ENCODE data around the gene RAB4A. TPM values are rescaled to one million over a fixed set of nuclear protein-coding genes. Genes with fewer than 3 reads are reported as not detected.

RAB4A gene
- total RNA-seq, 1 experiment from 2014 or later: 66.7 TPM

DNA sequence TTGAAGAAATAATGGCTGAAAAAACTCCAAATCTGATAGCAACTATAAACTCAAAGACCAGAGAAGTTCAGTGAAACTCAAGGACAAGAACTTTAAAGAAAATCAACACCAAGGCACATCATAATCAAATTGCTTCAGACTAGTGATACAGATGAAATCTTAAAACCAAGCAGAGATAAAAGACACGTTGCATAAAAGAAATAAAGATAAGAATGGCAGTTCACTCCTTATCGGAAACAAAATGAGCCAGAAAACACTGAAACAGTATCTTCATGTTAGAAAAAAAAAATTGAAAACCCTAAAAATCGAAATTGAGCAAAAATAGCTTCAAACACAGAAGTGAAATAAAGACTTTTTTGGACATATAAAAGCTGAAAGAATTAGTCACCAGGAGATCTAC lies 4.6 kb upstream of the RAB4A start:
- Histone ChIP-seq H3K9ac (ENCODE audit: extremely low read depth, insufficient read length, low read length) (no peak overlapping the region), H2AFZ (ENCODE audit: low read length) (no peak overlapping the region), H4K8ac (replicated peaks; ENCODE audit: insufficient read length, low read depth, low read length) (no peak overlapping the region), H2BK12ac (ENCODE audit: insufficient read length, low read depth, low read length) (no peak overlapping the region), H3K79me2 (ENCODE audit: insufficient read depth, low read length) (no peaks in the 10 kb centered on the region), H2AK5ac (ENCODE audit: insufficient read length, low read length) (no peak overlapping the region), H4K91ac (ENCODE audit: insufficient read length, low read depth, low read length) (no peak overlapping the region), H3K23me2 (ENCODE audit: insufficient read length, low read depth, low read length, poor library complexity, severe bottlenecking) (peaks cover 5% of the 10 kb centered on the region), H3K23ac (ENCODE audit: insufficient read length, low read depth, low read length) (no peak overlapping the region), H2BK20ac (ENCODE audit: low read depth, low read length, poor library complexity, severe bottlenecking) (no peak overlapping the region), H3K14ac (ENCODE audit: insufficient read depth, low read length) (no peak overlapping the region), H3K27me3 (ENCODE audit: insufficient read depth, low read length) (no peaks in the 10 kb centered on the region), H3K4me1 (ENCODE audit: insufficient read depth, low read length) (no peaks in the 10 kb centered on the region), H3K4ac (ENCODE audit: low read depth, low read length) (no peak overlapping the region), H2BK15ac (ENCODE audit: low read depth, low read length) (no peak overlapping the region), H2BK5ac (ENCODE audit: insufficient read length, low read length) (no peak overlapping the region), H4K5ac (ENCODE audit: insufficient read length, low read depth, low read length) (no peak overlapping the region), H2BK120ac (ENCODE audit: low read depth, low read length, poor library complexity, severe bottlenecking) (no peak overlapping the region), H3K79me1 (ENCODE audit: insufficient read depth, low read depth, low read length, poor library complexity, severe bottlenecking) (no peaks in the 10 kb centered on the region), H3K4me2 (ENCODE audit: insufficient read depth, insufficient read length, low read length) (no peak overlapping the region), H3K56ac (ENCODE audit: insufficient read length, low read depth, low read length) (no peak overlapping the region), H4K20me1 (ENCODE audit: control insufficient read depth, insufficient read depth, insufficient read length) (no peaks in the 10 kb centered on the region), H3K27ac (ENCODE audit: insufficient read length, low read depth, low read length) (no peak overlapping the region), H3K18ac (ENCODE audit: insufficient read length, low read depth, low read length) (no peak overlapping the region), H3K9me3 (ENCODE audit: control insufficient read depth, low read depth, low read length) (no peaks in the 10 kb centered on the region), H3T11ph (ENCODE audit: low read length) (no peak overlapping the region)
- no peaks in the 10 kb centered on the region for H3K4me1 Mint-ChIP-seq
- H3K4me3 Mint-ChIP-seq: no peak overlapping the region
- H3K36me3 Mint-ChIP-seq (ENCODE audit: insufficient read depth in 1 of 3, low read depth in 3 of 3): peaks cover 9% of the 10 kb centered on the region in 3 experiments; a peak in 5 of 7 replicates
- DNase-seq: no peak
- peaks cover 4 to 7% of the 10 kb centered on the region in 2 experiments; a peak in 4 of 5 replicates for H3K9me3 Mint-ChIP-seq
- peaks cover 14% of the 10 kb centered on the region for H3K27me3 Mint-ChIP-seq (ENCODE audit: low read depth)
- WGBS (ENCODE audit: extremely low coverage, insufficient read length, low lambda C conversion rate): no CpG with 5 or more reads among the region's 3 CpGs
- no peak overlapping the region for H3K27ac Mint-ChIP-seq
- TF ChIP-seq, protein P1, sequence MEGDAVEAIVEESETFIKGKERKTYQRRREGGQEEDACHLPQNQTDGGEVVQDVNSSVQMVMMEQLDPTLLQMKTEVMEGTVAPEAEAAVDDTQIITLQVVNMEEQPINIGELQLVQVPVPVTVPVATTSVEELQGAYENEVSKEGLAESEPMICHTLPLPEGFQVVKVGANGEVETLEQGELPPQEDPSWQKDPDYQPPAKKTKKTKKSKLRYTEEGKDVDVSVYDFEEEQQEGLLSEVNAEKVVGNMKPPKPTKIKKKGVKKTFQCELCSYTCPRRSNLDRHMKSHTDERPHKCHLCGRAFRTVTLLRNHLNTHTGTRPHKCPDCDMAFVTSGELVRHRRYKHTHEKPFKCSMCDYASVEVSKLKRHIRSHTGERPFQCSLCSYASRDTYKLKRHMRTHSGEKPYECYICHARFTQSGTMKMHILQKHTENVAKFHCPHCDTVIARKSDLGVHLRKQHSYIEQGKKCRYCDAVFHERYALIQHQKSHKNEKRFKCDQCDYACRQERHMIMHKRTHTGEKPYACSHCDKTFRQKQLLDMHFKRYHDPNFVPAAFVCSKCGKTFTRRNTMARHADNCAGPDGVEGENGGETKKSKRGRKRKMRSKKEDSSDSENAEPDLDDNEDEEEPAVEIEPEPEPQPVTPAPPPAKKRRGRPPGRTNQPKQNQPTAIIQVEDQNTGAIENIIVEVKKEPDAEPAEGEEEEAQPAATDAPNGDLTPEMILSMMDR (conservative IDR thresholded peaks at IDR 0.05): no peak
